ENCODE results near the gene SLC22A12.

GRCh38 chr11:64633555-64634159 lies 42.6 kb downstream of the SLC22A12 start:
- TF ChIP-seq CTCF (IDR thresholded peaks at IDR 0.05) (no peak), EZH2phosphoT487 (IDR thresholded peaks at IDR 0.05) (no peak), EZH2 (IDR thresholded peaks at IDR 0.05) (no peak)

Data from neural progenitor cell (in vitro differentiated cells).